Astrocyte of the cerebellum (primary cell): ENCODE results near the gene FAM216B.
A peak's percentile ranks its signal among the peaks of the same experiment; 100 is the strongest.

Experiments
- DNase-seq: peaks from one replicate; pipeline ENCODE4 v3.0.0-alpha.2; 2011; ENCODE audit warnings: low read depth
- H3K4me3 ChIP-seq: 2 replicates; pipeline ENCODE4 v1.5.1; 2011; ENCODE audit warnings: mild to moderate bottlenecking, low read depth, low read length, moderate library complexity
- CTCF ChIP-seq: IDR thresholded peaks from 2 replicates; pipeline ENCODE4 v1.5.1; 2012; ENCODE audit warnings: low read length, low read depth, moderate library complexity, mild to moderate bottlenecking; ENCODE audit errors: missing control alignments
- in situ Hi-C: cut with HindIII; loops from 2 replicates; pipeline ENCODE4 v1.10.0; 2017; ENCODE audit warnings: low sequenced_read_pairs

FAM216B gene

GRCh38 chr13:42746866-42747265 is 34.5 kb upstream of the FAM216B start:
- in situ Hi-C loops = no loop called here
- no peak overlapping the region for H3K4me3 ChIP-seq

GRCh38 chr13:42747399-42747873 is 33.9 kb upstream of the FAM216B start:
- no peak for TF ChIP-seq CTCF
- in situ Hi-C loops = no loop called here
- peak; percentile 87 for DNase-seq
- H3K4me3 ChIP-seq = no peak overlapping the region

More at GRCh38 chr13:42746866-42747265, 34.5 kb upstream of the FAM216B start:
- TF ChIP-seq CTCF = no peak
- DNase-seq = no peak

GRCh38 chr13:42750794-42751193 is 30.6 kb upstream of the FAM216B start:
- in situ Hi-C loops = no loop called here
- no peak overlapping the region for H3K4me3 ChIP-seq
- DNase-seq = no peak
- TF ChIP-seq CTCF = no peak

GRCh38 chr13:42751693-42752092 is 29.7 kb upstream of the FAM216B start:
- in situ Hi-C loops = no loop called here
- no peak for TF ChIP-seq CTCF
- no peak for DNase-seq

GRCh38 chr13:42752731-42753130 is 28.7 kb upstream of the FAM216B start:
- TF ChIP-seq CTCF = no peak
- DNase-seq = no peak
- no peak overlapping the region for H3K4me3 ChIP-seq
- in situ Hi-C loops = no loop called here

More at GRCh38 chr13:42751693-42752092, 29.7 kb upstream of the FAM216B start:
- H3K4me3 ChIP-seq = no peak overlapping the region

- TF ChIP-seq CTCF = no peak
- H3K4me3 ChIP-seq = no peak overlapping the region
- DNase-seq = no peak
- in situ Hi-C loops = no loop called here
Observed at GRCh38 chr13:42753697-42754096, 27.7 kb upstream of the FAM216B start.
